Panc1 (cell line): ENCODE results near the gene SAT1. TPM values are rescaled to one million over a fixed set of nuclear protein-coding genes. Genes with fewer than 3 reads are reported as not detected.

Experiments
- ATAC-seq: fragments of 200-7000 bp; cut with Tn5 transposase; 2 replicates; pipeline ENCODE4 v1.9.1; 2020; ENCODE audit warnings: mild to moderate bottlenecking, moderate library complexity
- BruUV-seq: library from RNA; stranded (reverse); fragments of 400-500 nt; replicated peaks from 2 replicates; lab custom pipeline; 2021; lab: Mats Ljungman, UMichigan
- CTCF ChIA-PET: fragments of 300-600 bp; sonication (Branson Sonifier 250); formaldehyde crosslinking; loops from one replicate; lab custom pipeline; 2022; ENCODE audit warnings: antibody characterized with exemption; lab: Charles Lee
- POLR2A ChIA-PET: fragments of 300-600 bp; sonication (Branson Sonifier 250); formaldehyde crosslinking; loops from one replicate; lab custom pipeline; 2022; ENCODE audit warnings: antibody characterized with exemption; lab: Charles Lee
- DNase-seq: peaks from one replicate; pipeline ENCODE4 v3.0.0-alpha.2; 2010; ENCODE audit warnings: low read depth, low spot score
- H3K27ac ChIP-seq: 2 replicates; pipeline ENCODE4 v1.5.1; 2011; ENCODE audit warnings: mild to moderate bottlenecking, low read length, inconsistent platforms
- H3K27me3 ChIP-seq: fragments of 200-500 bp; sonication (Bioruptor generic); 2 replicates; pipeline ENCODE4 v1.6.0; 2014; ENCODE audit warnings: low read length, inconsistent platforms; ENCODE audit not compliant: control insufficient read depth, insufficient read depth
- H3K36me3 ChIP-seq: fragments of 200-500 bp; sonication (Bioruptor generic); 2 replicates; pipeline ENCODE4 v1.5.1; 2014; ENCODE audit warnings: inconsistent platforms, mild to moderate bottlenecking, low read length, moderate library complexity; ENCODE audit not compliant: control insufficient read depth, insufficient read depth
- H3K4me1 ChIP-seq: 2 replicates; pipeline ENCODE4 v1.5.1; 2011; ENCODE audit warnings: inconsistent platforms, mild to moderate bottlenecking, low read length, moderate library complexity; ENCODE audit not compliant: control insufficient read depth, insufficient read depth
- H3K4me3 ChIP-seq, 2 experiments: 2 replicates each; pipeline ENCODE4 v1.5.1; 2011 to 2012; ENCODE audit warnings: low read depth in 2 of 2, low read length in 2 of 2, mild to moderate bottlenecking in 2 of 2, inconsistent platforms in 1 of 2, moderate library complexity in 1 of 2
- H3K9me3 ChIP-seq: fragments of 200-500 bp; sonication (Bioruptor generic); 2 replicates; pipeline ENCODE4 v1.5.1; 2014; ENCODE audit warnings: low read depth, mild to moderate bottlenecking, inconsistent platforms, low read length, moderate library complexity; ENCODE audit not compliant: control insufficient read depth, insufficient read depth
- CTCF ChIP-seq: fragments of 450-650 bp; IDR thresholded peaks from 2 replicates; pipeline ENCODE4 v1.5.1; 2017; ENCODE audit warnings: mild to moderate bottlenecking
- POLR2AphosphoS5 ChIP-seq: IDR thresholded peaks from 2 replicates; pipeline ENCODE4 v1.6.1; 2012; ENCODE audit warnings: mild to moderate bottlenecking, low read depth, low read length, moderate library complexity
- REST ChIP-seq, 2 experiments: IDR thresholded peaks; 2 replicates each; pipeline ENCODE4 v1.6.1; 2011 to 2012; ENCODE audit warnings: low read depth in 2 of 2, control low read depth in 1 of 2, low read length in 1 of 2, mild to moderate bottlenecking in 1 of 2, moderate library complexity in 1 of 2; ENCODE audit not compliant: insufficient read depth in 1 of 2
- SIN3A ChIP-seq: IDR thresholded peaks from 2 replicates; pipeline ENCODE4 v1.6.1; 2012; ENCODE audit warnings: low read depth, mild to moderate bottlenecking, low read length, moderate library complexity, borderline replicate concordance; ENCODE audit not compliant: insufficient read depth
- TCF7L2 ChIP-seq: IDR thresholded peaks from 2 replicates; pipeline ENCODE4 v1.6.1; 2011; ENCODE audit warnings: mild to moderate bottlenecking, low read depth, low read length, inconsistent platforms
- in situ Hi-C: cut with HindIII; loops from 2 replicates; pipeline ENCODE4 v1.10.0; 2016; ENCODE audit warnings: low sequenced_read_pairs, low pct_unique_long_range_greater_than_20kb
- intact Hi-C: fragments of 100-400 bp; cut with micrococcal nuclease; formaldehyde crosslinking; loops from one replicate; pipeline ENCODE4 v1.10.0; 2022; ENCODE audit not compliant: unreplicated experiment
- total RNA-seq: library from RNA; stranded (reverse); gene quantifications from one replicate; pipeline ENCODE4 v1.2.1, GENCODE V29; 2021; ENCODE audit not compliant: unreplicated experiment

SAT1 gene
- total RNA-seq, 1 experiment from 2014 or later, result 173 TPM

- intact Hi-C loops (no loop called here), in situ Hi-C loops (no loop called here)
- H3K4me3 ChIP-seq, result no peak overlapping the region
- no peaks in the 10 kb centered on the region for H3K27me3 ChIP-seq
- BruUV-seq, result no TSS peak
- ChIA-PET POLR2A (no interaction called here), CTCF (no interaction called here)
- H3K9me3 ChIP-seq, result no peaks in the 10 kb centered on the region
- H3K36me3 ChIP-seq, result peaks cover 4% of the 10 kb centered on the region
- H3K4me1 ChIP-seq, result no peaks in the 10 kb centered on the region
- ATAC-seq (no peak), DNase-seq (no peak)
- H3K27ac ChIP-seq, result no peak overlapping the region
- TF ChIP-seq CTCF (no peak), TCF7L2 (no peak), SIN3A (no peak), REST (IDR thresholded peaks at IDR 0.05; ENCODE audit: insufficient read depth in 1 of 2, low read depth in 2 of 2, low read length in 1 of 2) (no peak), POLR2AphosphoS5 (no peak)
These were observed 45.6 kb upstream of the SAT1 start for GRCh38 chrX:23737413-23737812.

GRCh38 chrX:23742174-23742696, 40.7 kb upstream of the SAT1 start:
- Histone ChIP-seq H3K27ac (peak overlapping the region; percentile 83), H3K4me3 (peak overlapping the region; percentile 63 to 73), H3K36me3 (no peaks in the 10 kb centered on the region; the same call in 1 of the 2 replicates), H3K9me3 (no peaks in the 10 kb centered on the region), H3K27me3 (no peaks in the 10 kb centered on the region), H3K4me1 (peaks cover 2% of the 10 kb centered on the region; the same call in 1 of the 2 replicates)
- in situ Hi-C loops (no loop called here), intact Hi-C loops (no loop called here)
- POLR2A ChIA-PET, result interaction anchor here (0.7 to 1.5 kb wide), 4 partner anchors 11 to 313 kb away, joined by 3 to 10 read pairs (median 4); no protein-coding TSS in a partner anchor
- CTCF ChIA-PET, result no interaction called here
- peak; percentile 55 for ATAC-seq
- DNase-seq, result no peak
- BruUV-seq, result TSS peak; percentile 78
- TF ChIP-seq TCF7L2 (no peak), REST (IDR thresholded peaks at IDR 0.05; ENCODE audit: insufficient read depth in 1 of 2, low read depth in 2 of 2, low read length in 1 of 2) (no peak), SIN3A (no peak), CTCF (no peak), POLR2AphosphoS5 (no peak)
